ENCODE measurements around the gene ACMSD.

The ACMSD gene

GRCh38 chr2:134910763-134911399, 72.5 kb downstream of the ACMSD start:
- DNase-seq: no peak

GRCh38 chr2:134911400-134911785, 73.0 kb downstream of the ACMSD start:
- no peak for DNase-seq

GRCh38 chr2:134912361-134912760, 73.9 kb downstream of the ACMSD start:
- DNase-seq: no peak

- no peak for DNase-seq
Measured at GRCh38 chr2:134917360-134917865, 79.0 kb downstream of the ACMSD start.

GRCh38 chr2:134917888-134918525, 79.6 kb downstream of the ACMSD start:
- DNase-seq: peak; percentile 95

GRCh38 chr2:134918526-134919340, 80.3 kb downstream of the ACMSD start, which contains the start of gene CCNT2:
Gene CCNT2 (plus strand): TSS chr2:134918822. CDS start chr2:134918855, 33 bp downstream.
- peak; percentile 98 for DNase-seq

- peak; percentile 23 for DNase-seq
Measured at GRCh38 chr2:134919341-134920210, 81.2 kb downstream of the ACMSD start.

- no peak for DNase-seq
Measured at GRCh38 chr2:134924912-134925311, 86.5 kb downstream of the ACMSD start.

- DNase-seq: no peak
Measured at GRCh38 chr2:134926231-134926931, 88.0 kb downstream of the ACMSD start.

GRCh38 chr2:134927195-134927594, 88.8 kb downstream of the ACMSD start:
- DNase-seq: no peak

GRCh38 chr2:134932864-134933526, 94.6 kb downstream of the ACMSD start:
- DNase-seq: no peak

GRCh38 chr2:134933732-134934131, 95.3 kb downstream of the ACMSD start:
- no peak for DNase-seq

GRCh38 chr2:134934150-134934549, 95.7 kb downstream of the ACMSD start:
- DNase-seq: no peak

- no peak for DNase-seq
Measured at GRCh38 chr2:134934641-134935040, 96.2 kb downstream of the ACMSD start.

- no peak for DNase-seq
Measured at GRCh38 chr2:134936691-134937090, 98.3 kb downstream of the ACMSD start.

GRCh38 chr2:134943540-134943939, 105.1 kb downstream of the ACMSD start:
- DNase-seq: no peak

GRCh38 chr2:134944975-134945374, 106.6 kb downstream of the ACMSD start:
- no peak for DNase-seq

GRCh38 chr2:134946073-134946472, 107.7 kb downstream of the ACMSD start:
- DNase-seq: no peak

GRCh38 chr2:134949981-134950708, 111.7 kb downstream of the ACMSD start:
- DNase-seq: no peak

GRCh38 chr2:134950886-134951285, 112.5 kb downstream of the ACMSD start:
- no peak for DNase-seq
